ENCODE measurements around the gene PCSK9. TPM values are rescaled to one million over a fixed set of nuclear protein-coding genes. Genes with fewer than 3 reads are reported as not detected.

PCSK9 gene
- total RNA-seq, 2 donors from 2014 or later = 48.9 to 61.2 TPM

DNA sequence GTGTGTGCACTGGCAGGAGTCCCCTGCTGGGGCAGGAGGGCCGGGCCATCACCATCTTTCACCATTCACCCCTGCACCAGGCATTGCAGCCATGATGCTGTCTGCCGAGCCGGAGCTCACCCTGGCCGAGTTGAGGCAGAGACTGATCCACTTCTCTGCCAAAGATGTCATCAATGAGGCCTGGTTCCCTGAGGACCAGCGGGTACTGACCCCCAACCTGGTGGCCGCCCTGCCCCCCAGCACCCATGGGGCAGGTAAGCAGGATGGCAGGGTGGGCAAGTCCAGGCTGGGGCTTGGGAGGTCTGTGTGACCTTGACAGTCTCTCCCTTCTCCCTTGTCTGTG is 18.6 kb downstream of the PCSK9 start:
- no peaks in the 10 kb centered on the region for H3K4me1 ChIP-seq
- no peak overlapping the region for H3K9ac ChIP-seq (ENCODE audit: low read depth in 2 of 2, low read length in 2 of 2)
- TF ChIP-seq, protein P1, sequence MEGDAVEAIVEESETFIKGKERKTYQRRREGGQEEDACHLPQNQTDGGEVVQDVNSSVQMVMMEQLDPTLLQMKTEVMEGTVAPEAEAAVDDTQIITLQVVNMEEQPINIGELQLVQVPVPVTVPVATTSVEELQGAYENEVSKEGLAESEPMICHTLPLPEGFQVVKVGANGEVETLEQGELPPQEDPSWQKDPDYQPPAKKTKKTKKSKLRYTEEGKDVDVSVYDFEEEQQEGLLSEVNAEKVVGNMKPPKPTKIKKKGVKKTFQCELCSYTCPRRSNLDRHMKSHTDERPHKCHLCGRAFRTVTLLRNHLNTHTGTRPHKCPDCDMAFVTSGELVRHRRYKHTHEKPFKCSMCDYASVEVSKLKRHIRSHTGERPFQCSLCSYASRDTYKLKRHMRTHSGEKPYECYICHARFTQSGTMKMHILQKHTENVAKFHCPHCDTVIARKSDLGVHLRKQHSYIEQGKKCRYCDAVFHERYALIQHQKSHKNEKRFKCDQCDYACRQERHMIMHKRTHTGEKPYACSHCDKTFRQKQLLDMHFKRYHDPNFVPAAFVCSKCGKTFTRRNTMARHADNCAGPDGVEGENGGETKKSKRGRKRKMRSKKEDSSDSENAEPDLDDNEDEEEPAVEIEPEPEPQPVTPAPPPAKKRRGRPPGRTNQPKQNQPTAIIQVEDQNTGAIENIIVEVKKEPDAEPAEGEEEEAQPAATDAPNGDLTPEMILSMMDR (IDR thresholded peaks at IDR 0.05) = no peak
- H3K4me3 ChIP-seq = no peak overlapping the region
- no peak overlapping the region for H3K27ac ChIP-seq
- no peaks in the 10 kb centered on the region for H3K36me3 ChIP-seq
- H3K9me3 ChIP-seq = no peaks in the 10 kb centered on the region
- no peak for DNase-seq
- intact Hi-C loops (cut with DNase I) = no loop called here
- H3K27me3 ChIP-seq = no peaks in the 10 kb centered on the region

DNA sequence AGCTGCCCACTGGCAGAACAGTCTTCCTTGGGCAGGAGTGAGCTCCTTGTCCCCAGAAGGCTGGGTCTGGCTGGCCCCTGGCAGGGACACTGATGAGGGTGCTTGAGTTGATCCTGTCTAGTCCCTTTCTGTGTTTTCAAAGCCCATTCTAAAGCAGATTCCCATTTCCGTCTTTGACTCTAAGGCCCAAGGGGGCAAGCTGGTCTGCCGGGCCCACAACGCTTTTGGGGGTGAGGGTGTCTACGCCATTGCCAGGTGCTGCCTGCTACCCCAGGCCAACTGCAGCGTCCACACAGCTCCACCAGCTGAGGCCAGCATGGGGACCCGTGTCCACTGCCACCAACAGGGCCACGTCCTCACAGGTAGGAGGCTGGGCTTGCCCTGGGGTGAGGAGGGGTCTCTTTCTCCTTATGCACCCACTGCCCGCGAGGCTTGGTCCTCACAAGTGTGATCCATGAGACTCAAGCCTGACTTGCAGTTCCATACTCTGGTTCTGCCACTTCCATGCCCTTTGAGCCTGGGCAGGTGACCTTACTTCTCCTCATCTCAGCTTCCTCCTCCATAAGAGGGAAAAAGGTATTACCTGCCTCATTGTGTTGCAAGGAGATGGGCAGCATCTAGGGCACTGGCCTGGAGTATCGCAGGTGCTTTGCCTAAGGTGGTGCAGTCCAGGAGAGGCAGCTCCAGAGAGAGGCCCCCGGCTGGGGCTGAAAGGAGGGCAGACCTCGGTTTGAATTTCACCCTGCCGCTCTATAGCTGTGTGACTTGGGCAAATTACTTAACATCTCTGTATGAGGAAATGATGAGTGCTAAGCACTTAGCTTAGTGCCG is 20.2 kb downstream of the PCSK9 start:
- TF ChIP-seq, protein P1 (IDR thresholded peaks at IDR 0.05) = no peak
- intact Hi-C loops (cut with DNase I) = no loop called here
- H3K4me1 ChIP-seq = no peaks in the 10 kb centered on the region
- H3K4me3 ChIP-seq = no peak overlapping the region
- no peaks in the 10 kb centered on the region for H3K27me3 ChIP-seq
- DNase-seq = no peak
- no peak overlapping the region for H3K9ac ChIP-seq (ENCODE audit: low read depth in 2 of 2, low read length in 2 of 2)
- H3K27ac ChIP-seq = no peak overlapping the region
- H3K36me3 ChIP-seq = no peaks in the 10 kb centered on the region
- no peaks in the 10 kb centered on the region for H3K9me3 ChIP-seq

DNA sequence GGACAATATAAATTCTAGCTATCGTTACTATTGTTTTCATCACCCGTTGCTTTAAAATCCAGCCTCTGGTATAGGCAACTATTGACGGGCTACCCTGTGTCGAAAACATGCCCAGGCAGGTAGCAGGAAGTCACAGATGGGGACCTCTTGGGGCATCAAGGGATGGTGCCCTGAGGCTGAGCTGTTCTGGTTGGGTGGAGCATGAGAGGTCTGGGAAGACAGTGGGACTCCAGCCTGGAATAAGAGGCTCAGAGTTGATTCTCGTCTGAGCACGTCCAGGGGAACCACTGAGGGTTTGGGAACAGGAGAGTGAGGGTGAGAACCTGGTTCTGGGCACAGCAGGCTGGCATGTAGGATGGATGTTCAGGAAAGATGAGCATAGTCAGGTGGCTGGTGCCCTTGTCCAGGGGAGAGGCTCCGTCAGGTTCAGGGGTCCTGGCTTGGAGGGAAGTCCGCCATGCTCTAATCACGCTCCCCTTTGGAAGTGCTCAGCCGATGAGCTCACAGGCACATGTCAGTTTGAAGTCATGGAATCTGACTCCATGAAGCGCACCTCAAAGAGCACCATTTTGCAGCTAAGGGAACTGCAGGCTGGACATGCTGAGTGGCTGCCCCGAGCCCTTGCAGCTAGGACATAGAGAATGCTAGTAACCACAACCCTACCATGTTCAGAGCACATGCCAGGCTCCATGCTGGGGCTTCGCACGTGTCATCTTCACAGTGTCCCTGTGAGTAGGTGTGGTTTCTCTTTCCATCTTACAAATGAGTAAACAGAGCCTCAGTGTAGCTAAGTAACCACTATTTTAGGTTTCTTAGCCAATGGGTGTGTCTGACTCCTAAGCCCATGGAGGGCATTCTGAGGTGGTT is 21.0 kb downstream of the PCSK9 start:
- no peaks in the 10 kb centered on the region for H3K36me3 ChIP-seq
- no peaks in the 10 kb centered on the region for H3K4me1 ChIP-seq
- H3K9me3 ChIP-seq = no peaks in the 10 kb centered on the region
- H3K9ac ChIP-seq (ENCODE audit: low read depth in 2 of 2, low read length in 2 of 2) = no peak overlapping the region
- no peak for DNase-seq
- H3K4me3 ChIP-seq = no peak overlapping the region
- TF ChIP-seq, protein P1 (IDR thresholded peaks at IDR 0.05) = no peak
- H3K27ac ChIP-seq = no peak overlapping the region
- no peaks in the 10 kb centered on the region for H3K27me3 ChIP-seq
- intact Hi-C loops (cut with DNase I) = no loop called here

DNA sequence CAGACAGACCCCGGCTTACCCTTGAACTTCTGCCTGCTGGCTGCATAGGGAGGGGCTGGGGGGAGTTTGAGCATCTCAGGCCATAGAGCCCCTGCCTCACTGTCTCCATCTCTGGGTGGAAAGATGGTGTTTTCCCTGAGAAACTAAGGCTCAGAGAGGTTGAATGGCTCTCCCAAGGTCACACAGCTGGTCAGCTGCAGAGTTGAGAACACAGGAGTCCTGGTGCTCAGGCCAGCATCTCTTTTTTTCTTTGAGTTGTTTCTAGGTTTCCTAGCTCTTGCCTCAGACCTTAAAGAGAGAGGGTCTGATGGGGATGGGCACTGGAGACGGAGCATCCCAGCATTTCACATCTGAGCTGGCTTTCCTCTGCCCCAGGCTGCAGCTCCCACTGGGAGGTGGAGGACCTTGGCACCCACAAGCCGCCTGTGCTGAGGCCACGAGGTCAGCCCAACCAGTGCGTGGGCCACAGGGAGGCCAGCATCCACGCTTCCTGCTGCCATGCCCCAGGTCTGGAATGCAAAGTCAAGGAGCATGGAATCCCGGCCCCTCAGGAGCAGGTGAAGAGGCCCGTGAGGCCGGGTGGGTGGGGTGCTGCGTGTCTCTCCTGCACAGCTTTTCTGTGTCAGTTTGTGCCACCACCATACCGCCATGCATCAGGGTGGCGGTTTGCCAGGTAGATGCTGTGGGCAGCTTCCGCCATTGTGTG is 21.8 kb downstream of the PCSK9 start:
- Histone ChIP-seq H3K9ac (ENCODE audit: low read depth in 2 of 2, low read length in 2 of 2) (no peak overlapping the region), H3K27me3 (no peaks in the 10 kb centered on the region), H3K36me3 (no peaks in the 10 kb centered on the region), H3K9me3 (no peaks in the 10 kb centered on the region), H3K4me3 (no peak overlapping the region), H3K27ac (no peak overlapping the region), H3K4me1 (no peaks in the 10 kb centered on the region)
- TF ChIP-seq, protein P1 (IDR thresholded peaks at IDR 0.05) = no peak
- intact Hi-C loops (cut with DNase I) = no loop called here
- no peak for DNase-seq

DNA sequence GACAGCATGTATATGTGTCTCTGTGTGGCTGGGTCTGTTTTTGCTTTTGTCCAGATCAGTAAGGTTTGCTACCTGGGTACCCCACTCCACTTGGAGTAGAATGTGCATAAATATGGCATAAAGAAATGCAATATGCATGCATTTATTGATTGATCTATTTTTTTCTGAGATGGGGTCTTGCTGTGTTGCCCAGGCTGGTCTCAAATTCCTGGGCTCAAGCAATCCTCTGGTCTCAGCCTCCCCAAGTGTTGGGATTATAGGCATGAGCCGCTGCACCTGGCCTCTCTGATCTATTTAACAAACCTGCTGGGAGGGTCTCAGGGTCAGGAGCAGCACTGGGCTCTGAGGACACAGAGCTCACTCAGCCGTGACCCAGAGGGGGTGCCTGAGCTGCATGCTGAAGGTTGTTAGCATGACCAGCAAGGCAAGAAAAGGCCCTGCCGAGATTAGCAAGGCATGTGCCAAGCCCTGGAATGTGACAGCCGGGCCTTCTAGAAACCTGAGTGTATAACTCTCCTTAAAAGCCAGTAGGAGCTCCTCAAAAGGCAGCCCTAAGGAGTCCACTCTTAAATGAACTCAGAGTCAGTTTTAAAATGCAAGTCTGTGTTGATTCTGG is 22.5 kb downstream of the PCSK9 start:
- DNase-seq = no peak
- Histone ChIP-seq H3K4me3 (no peak overlapping the region), H3K27ac (no peak overlapping the region), H3K9me3 (no peaks in the 10 kb centered on the region), H3K27me3 (no peaks in the 10 kb centered on the region), H3K4me1 (no peaks in the 10 kb centered on the region), H3K9ac (ENCODE audit: low read depth in 2 of 2, low read length in 2 of 2) (no peak overlapping the region), H3K36me3 (no peaks in the 10 kb centered on the region)
- intact Hi-C loops (cut with DNase I) = no loop called here
- TF ChIP-seq, protein P1 (IDR thresholded peaks at IDR 0.05) = no peak

Measured in colonic mucosa (tissue), 4 donors.